Endodermal cell (in vitro differentiated cells): ENCODE data around the gene BCAM. TPM values are rescaled to one million over a fixed set of nuclear protein-coding genes. Genes with fewer than 3 reads are reported as not detected.
A peak's percentile ranks its signal among the peaks of the same experiment; 100 is the strongest.

Source experiments
- DNase-seq: peaks from one replicate; pipeline ENCODE4 v3.0.0-alpha.2; 2017
- H3K27ac ChIP-seq: 2 replicates; pipeline ENCODE4 v1.5.1; 2013; ENCODE audit warnings: mild to moderate bottlenecking, low read depth, low read length, moderate library complexity
- H3K27me3 ChIP-seq: 2 replicates; pipeline ENCODE4 v1.6.1; 2013; ENCODE audit warnings: mild to moderate bottlenecking, low read length, moderate library complexity; ENCODE audit not compliant: insufficient read depth, control insufficient read depth, poor library complexity, severe bottlenecking
- H3K36me3 ChIP-seq: 2 replicates; pipeline ENCODE4 v1.7.0; 2013; ENCODE audit warnings: mild to moderate bottlenecking, low read length, moderate library complexity; ENCODE audit not compliant: control insufficient read depth, insufficient read depth
- H3K4me1 ChIP-seq: one replicate; pipeline ENCODE4 v1.7.0; 2013; ENCODE audit warnings: low read length; ENCODE audit not compliant: control insufficient read depth, insufficient read depth
- H3K4me3 ChIP-seq: 2 replicates; pipeline ENCODE4 v1.5.1; 2013; ENCODE audit warnings: mild to moderate bottlenecking, low read length, moderate library complexity
- H3K9ac ChIP-seq: 2 replicates; pipeline ENCODE4 v1.6.1; 2013; ENCODE audit warnings: mild to moderate bottlenecking, low read length, moderate library complexity; ENCODE audit not compliant: poor library complexity, severe bottlenecking; ENCODE audit errors: extremely low read depth
- H3K9me3 ChIP-seq: 2 replicates; pipeline ENCODE4 v1.6.1; 2013; ENCODE audit warnings: mild to moderate bottlenecking, low read length, moderate library complexity; ENCODE audit not compliant: control insufficient read depth
- H3K27ac Mint-ChIP-seq: 2 replicates; pipeline ENCODE4 v1.8.0; 2020; ENCODE audit warnings: mixed read lengths
- H3K27me3 Mint-ChIP-seq: 2 replicates; pipeline ENCODE4 v1.8.0; 2021; ENCODE audit warnings: mild to moderate bottlenecking, mixed read lengths; ENCODE audit not compliant: insufficient read depth
- H3K36me3 Mint-ChIP-seq: 2 replicates; pipeline ENCODE4 v1.8.0; 2020; ENCODE audit warnings: low read depth, mixed read lengths
- H3K4me1 Mint-ChIP-seq: 2 replicates; pipeline ENCODE4 v1.8.0; 2020; ENCODE audit warnings: mixed read lengths
- H3K4me3 Mint-ChIP-seq: 2 replicates; pipeline ENCODE4 v1.8.0; 2020; ENCODE audit warnings: mild to moderate bottlenecking, moderate library complexity, mixed read lengths
- H3K9me3 Mint-ChIP-seq: 2 replicates; pipeline ENCODE4 v1.8.0; 2020; ENCODE audit warnings: mild to moderate bottlenecking, mixed read lengths
- WGBS, 2 experiments: methylation state at CpG; one replicate each; pipeline versions ENCODE4 v1.1.5 to v1.1.7; 2013; ENCODE audit warnings: missing lambda C conversion rate in 2 of 2, mixed read lengths in 1 of 2; ENCODE audit not compliant: insufficient coverage in 1 of 2, insufficient read length in 1 of 2; 5-methylcytosine and 5-hydroxymethylcytosine counted together
- total RNA-seq, 2 donors: library from RNA; stranded (reverse); fragmentation: NEBNext Ultra II Directional in 1 of 2; extraction: Animal tissue kit (Norgen Biotek cat#: 25700) in 1 of 2; gene quantifications; 2 replicates in 1 of 2; 3 replicates in 1 of 2; pipeline ENCODE4 v1.2.1, GENCODE V29; 2021
- TF ChIP-seq, protein P1 (sequence below): fragments of 200-600 bp; sonication (generic); conservative IDR thresholded peaks from 2 replicates; pipeline ENCODE4 v1.5.0; 2021; ENCODE audit warnings: antibody characterized with exemption, mild to moderate bottlenecking

Gene BCAM
- total RNA-seq, 2 donors from 2014 or later, result 62.9 to 64.0 TPM

DNA sequence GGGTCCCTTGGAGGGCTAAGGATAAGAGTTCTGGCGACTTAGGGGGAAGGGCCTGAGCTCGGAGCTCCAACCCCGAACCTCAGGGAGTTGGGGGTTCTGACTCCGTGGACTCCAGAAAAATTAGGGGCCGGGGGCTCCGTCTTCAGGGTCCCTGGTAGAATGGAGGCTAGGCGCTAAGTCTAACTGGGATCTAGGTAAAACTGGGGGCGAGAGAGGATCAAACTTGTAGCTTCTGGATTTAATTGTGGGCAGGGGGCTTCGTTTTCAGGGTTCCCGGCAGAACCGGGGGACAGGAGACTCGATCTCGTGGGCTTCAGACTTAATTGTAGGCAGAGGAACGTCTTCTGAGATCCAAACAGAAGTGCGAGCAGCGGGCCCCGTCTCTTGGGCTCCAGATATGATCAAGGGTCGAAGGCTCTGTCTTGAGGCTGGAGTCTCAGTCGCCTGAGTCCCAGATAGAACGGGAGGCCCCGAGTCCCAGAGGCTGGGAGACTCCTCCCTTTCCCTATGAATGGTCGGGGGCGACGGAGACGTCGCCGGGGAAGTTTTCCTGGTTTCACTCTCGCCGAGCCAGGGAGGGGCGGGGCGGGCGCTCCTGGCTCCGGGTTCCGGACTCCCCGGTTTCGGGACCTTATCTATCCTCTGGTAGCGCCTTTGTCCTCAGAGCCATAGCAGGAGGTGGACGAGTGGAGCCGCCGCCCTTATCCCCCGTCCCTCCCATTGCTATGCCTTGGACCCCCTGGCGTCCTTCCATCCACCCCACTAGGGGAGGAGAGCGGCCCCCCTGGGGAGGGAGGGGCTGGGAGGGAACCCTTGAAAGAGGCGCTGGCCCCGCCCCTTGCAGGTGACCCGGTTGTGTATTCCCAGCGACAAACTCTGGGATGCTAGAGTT lies 38.5 kb downstream of the BCAM start:
- peak overlapping the region; percentile 100 for H3K9ac ChIP-seq
- TF ChIP-seq, protein P1, sequence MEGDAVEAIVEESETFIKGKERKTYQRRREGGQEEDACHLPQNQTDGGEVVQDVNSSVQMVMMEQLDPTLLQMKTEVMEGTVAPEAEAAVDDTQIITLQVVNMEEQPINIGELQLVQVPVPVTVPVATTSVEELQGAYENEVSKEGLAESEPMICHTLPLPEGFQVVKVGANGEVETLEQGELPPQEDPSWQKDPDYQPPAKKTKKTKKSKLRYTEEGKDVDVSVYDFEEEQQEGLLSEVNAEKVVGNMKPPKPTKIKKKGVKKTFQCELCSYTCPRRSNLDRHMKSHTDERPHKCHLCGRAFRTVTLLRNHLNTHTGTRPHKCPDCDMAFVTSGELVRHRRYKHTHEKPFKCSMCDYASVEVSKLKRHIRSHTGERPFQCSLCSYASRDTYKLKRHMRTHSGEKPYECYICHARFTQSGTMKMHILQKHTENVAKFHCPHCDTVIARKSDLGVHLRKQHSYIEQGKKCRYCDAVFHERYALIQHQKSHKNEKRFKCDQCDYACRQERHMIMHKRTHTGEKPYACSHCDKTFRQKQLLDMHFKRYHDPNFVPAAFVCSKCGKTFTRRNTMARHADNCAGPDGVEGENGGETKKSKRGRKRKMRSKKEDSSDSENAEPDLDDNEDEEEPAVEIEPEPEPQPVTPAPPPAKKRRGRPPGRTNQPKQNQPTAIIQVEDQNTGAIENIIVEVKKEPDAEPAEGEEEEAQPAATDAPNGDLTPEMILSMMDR, result no peak
- H3K9me3 Mint-ChIP-seq, result no peaks in the 10 kb centered on the region
- peak; percentile 88 for DNase-seq
- 0 to 2% methylated on average over 16 to 46 of the region's 47 CpGs for WGBS, 2 experiments
- H3K27me3 Mint-ChIP-seq, result no peaks in the 10 kb centered on the region
- peak overlapping the region; percentile 99 for H3K4me3 Mint-ChIP-seq
- H3K36me3 ChIP-seq, result peaks cover 28% of the 10 kb centered on the region
- H3K9me3 ChIP-seq, result no peaks in the 10 kb centered on the region
- H3K4me1 ChIP-seq, result peaks cover 7% of the 10 kb centered on the region
- H3K27ac Mint-ChIP-seq, result peak overlapping the region; percentile 100
- H3K27me3 ChIP-seq, result no peaks in the 10 kb centered on the region
- H3K27ac ChIP-seq, result peak overlapping the region; percentile 96
- H3K4me3 ChIP-seq, result peak overlapping the region; percentile 100
- H3K36me3 Mint-ChIP-seq, result peaks cover 22% of the 10 kb centered on the region
- H3K4me1 Mint-ChIP-seq, result peaks cover 28% of the 10 kb centered on the region

DNA sequence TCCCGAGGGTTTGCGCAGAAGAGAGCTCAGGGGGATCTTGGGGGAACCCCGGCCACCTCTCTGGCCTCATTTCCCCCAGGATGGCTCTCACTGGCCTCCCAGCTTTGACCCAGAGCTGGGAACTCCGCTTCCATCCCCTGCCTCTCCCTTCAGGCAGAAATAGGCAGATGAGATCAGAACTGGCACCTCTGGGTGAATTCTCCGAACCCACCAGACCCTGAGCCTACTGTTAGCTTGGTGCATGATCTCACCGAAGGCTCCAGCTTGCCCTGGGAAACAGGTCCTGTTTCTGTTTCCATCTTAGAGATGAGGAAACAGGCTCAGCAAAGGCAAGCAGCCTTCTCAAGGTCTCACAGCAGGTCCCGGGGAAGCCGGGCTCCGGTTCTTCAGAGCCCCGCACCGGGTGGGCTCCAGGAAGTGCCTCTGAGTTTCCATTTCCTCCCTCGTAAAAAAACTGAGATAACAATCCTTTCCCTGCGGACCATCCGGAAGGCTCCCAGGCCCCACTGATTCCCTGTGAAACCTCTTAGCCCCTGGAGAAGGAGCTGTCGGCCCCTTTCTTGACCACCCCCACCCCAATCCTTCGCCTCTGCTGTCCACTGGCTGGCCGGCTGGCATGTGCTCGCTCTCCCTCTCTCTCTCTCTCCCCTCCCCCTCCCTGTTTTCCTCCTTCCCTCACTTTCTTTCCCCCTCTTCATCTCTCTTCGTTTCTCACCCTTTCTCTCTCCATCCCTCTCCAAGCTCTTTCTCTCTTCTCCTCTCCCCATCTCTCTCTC lies 39.3 kb downstream of the BCAM start:
- DNase-seq, result peak; percentile 82
- Mint-ChIP-seq H3K36me3 (peaks cover 25% of the 10 kb centered on the region), H3K4me3 (peak overlapping the region; percentile 99), H3K27me3 (no peaks in the 10 kb centered on the region), H3K9me3 (no peaks in the 10 kb centered on the region), H3K4me1 (peaks cover 28% of the 10 kb centered on the region), H3K27ac (peak overlapping the region; percentile 100)
- Histone ChIP-seq H3K27ac (peak overlapping the region; percentile 83), H3K36me3 (peaks cover 35% of the 10 kb centered on the region), H3K4me3 (peak overlapping the region; percentile 100), H3K4me1 (peaks cover 7% of the 10 kb centered on the region), H3K9ac (peak overlapping the region; percentile 100), H3K27me3 (no peaks in the 10 kb centered on the region), H3K9me3 (no peaks in the 10 kb centered on the region)
- 0% methylated on average over 14 to 19 of the region's 19 CpGs for WGBS, 2 experiments
- TF ChIP-seq, protein P1, result no peak

DNA sequence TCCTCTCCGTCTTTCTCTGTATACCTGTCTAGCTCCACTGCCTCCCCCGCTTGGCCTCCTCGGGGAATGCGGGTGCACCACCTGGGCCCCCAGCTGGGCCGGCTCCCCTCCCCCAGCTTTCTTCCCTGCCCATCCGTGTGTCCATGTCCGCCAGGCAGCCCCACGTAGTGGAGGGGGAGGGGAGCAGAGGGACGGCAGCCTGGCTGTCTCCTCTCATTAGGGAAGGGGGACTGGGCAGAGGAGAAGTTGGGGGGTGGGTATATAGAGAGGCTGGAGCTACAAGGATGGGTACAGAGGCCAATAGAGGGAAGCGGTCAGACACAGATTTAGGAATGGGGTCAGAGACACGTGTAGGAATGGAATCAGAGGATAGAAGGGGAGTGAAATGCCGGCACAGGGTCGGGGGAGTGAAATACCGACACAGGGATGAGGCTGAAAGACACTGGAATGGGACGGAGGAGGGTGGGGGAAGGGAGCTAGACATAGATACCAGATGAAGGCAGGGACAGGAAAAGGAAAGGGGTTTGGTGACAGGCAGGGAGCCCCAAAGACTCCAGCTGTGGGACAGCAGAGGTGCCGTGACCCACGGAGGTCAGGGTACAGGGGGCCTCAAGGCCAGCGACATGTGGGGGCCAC lies 40.0 kb downstream of the BCAM start:
- H3K4me3 Mint-ChIP-seq, result peak overlapping the region; percentile 99
- H3K27ac Mint-ChIP-seq, result peak overlapping the region; percentile 100
- peaks cover 7% of the 10 kb centered on the region for H3K4me1 ChIP-seq
- H3K27ac ChIP-seq, result peak overlapping the region; percentile 83
- no peaks in the 10 kb centered on the region for H3K9me3 Mint-ChIP-seq
- TF ChIP-seq, protein P1, result no peak
- H3K9me3 ChIP-seq, result no peaks in the 10 kb centered on the region
- H3K36me3 Mint-ChIP-seq, result peaks cover 30% of the 10 kb centered on the region
- peaks cover 39% of the 10 kb centered on the region for H3K36me3 ChIP-seq
- H3K4me1 Mint-ChIP-seq, result peaks cover 28% of the 10 kb centered on the region
- no peaks in the 10 kb centered on the region for H3K27me3 Mint-ChIP-seq
- no peaks in the 10 kb centered on the region for H3K27me3 ChIP-seq
- peak overlapping the region; percentile 100 for H3K9ac ChIP-seq
- WGBS, 2 experiments, result 12 to 13% methylated on average over 8 to 18 of the region's 18 CpGs
- H3K4me3 ChIP-seq, result peak overlapping the region; percentile 100
- DNase-seq, result peak; percentile 80
